Fibroblast of lung (primary cell): ENCODE measurements around the gene SEMA3E. TPM values are rescaled to one million over a fixed set of nuclear protein-coding genes. Genes with fewer than 3 reads are reported as not detected.

Source experiments
- DNase-seq, 2 donors: peaks; one replicate each; pipeline versions ENCODE4 v3.0.0 to v3.0.0-alpha.2; 2010; ENCODE audit warnings: low read depth in 2 of 2
- H2AFZ ChIP-seq: 2 replicates; pipeline ENCODE4 v1.5.1; 2012; ENCODE audit warnings: low read length, control low read depth, inconsistent platforms
- H3K27ac ChIP-seq: 2 replicates; pipeline ENCODE4 v1.5.1; 2011; ENCODE audit warnings: low read length, control low read depth; ENCODE audit not compliant: insufficient read depth
- H3K27me3 ChIP-seq: 2 replicates; pipeline ENCODE4 v1.5.1; 2011; ENCODE audit warnings: mild to moderate bottlenecking, low read length; ENCODE audit not compliant: control insufficient read depth, insufficient read depth
- H3K36me3 ChIP-seq: 2 replicates; pipeline ENCODE4 v1.5.1; 2011; ENCODE audit warnings: low read length; ENCODE audit not compliant: control insufficient read depth, insufficient read depth
- H3K4me1 ChIP-seq: 2 replicates; pipeline ENCODE4 v1.5.1; 2011; ENCODE audit warnings: low read length; ENCODE audit not compliant: control insufficient read depth, insufficient read depth; ENCODE audit errors: extremely low read depth
- H3K4me2 ChIP-seq: 2 replicates; pipeline ENCODE4 v1.5.1; 2011; ENCODE audit warnings: low read length, control low read depth; ENCODE audit not compliant: insufficient read depth; ENCODE audit errors: extremely low read depth
- H3K4me3 ChIP-seq, 4 experiments: fragments of 200-600 bp in 1 of 4; sonication (generic) in 1 of 4; replicated peaks in 1 of 4; 2 replicates each; pipeline ENCODE4 v1.5.1; 2011 to 2016; ENCODE audit warnings: low read length in 4 of 4, low read depth in 3 of 4, mild to moderate bottlenecking in 3 of 4, control low read depth in 2 of 4, inconsistent platforms in 1 of 4, mixed read lengths in 1 of 4; ENCODE audit not compliant: insufficient read depth in 1 of 4; ENCODE audit errors: control extremely low read depth in 1 of 4
- H3K79me2 ChIP-seq: 2 replicates; pipeline ENCODE4 v1.5.1; 2012; ENCODE audit warnings: mild to moderate bottlenecking, low read length, inconsistent platforms; ENCODE audit not compliant: control insufficient read depth, insufficient read depth
- H3K9ac ChIP-seq: 2 replicates; pipeline ENCODE4 v1.5.1; 2011; ENCODE audit warnings: mild to moderate bottlenecking, low read length, control low read depth; ENCODE audit not compliant: insufficient read depth
- H3K9me3 ChIP-seq: 2 replicates; pipeline ENCODE4 v1.5.1; 2012; ENCODE audit warnings: low read depth, low read length; ENCODE audit not compliant: control insufficient read depth, insufficient read depth
- H4K20me1 ChIP-seq: 2 replicates; pipeline ENCODE4 v1.5.1; 2011; ENCODE audit warnings: low read length; ENCODE audit not compliant: control insufficient read depth, insufficient read depth; ENCODE audit errors: extremely low read depth
- EZH2 ChIP-seq: IDR thresholded peaks from 2 replicates; pipeline ENCODE4 v1.5.1; 2012; ENCODE audit warnings: low read length, control low read depth, mild to moderate bottlenecking; ENCODE audit errors: missing control alignments
- polyA plus RNA-seq, 2 donors: library from polyadenylated mRNA; depleted of rRNA in 1 of 2; stranded (reverse) in 1 of 2; unstranded in 1 of 2; fragments of >200 nt; gene quantifications; 2 replicates each; pipeline ENCODE4 v1.2.1, GENCODE V29; 2011 to 2012; ENCODE audit warnings: missing spikeins in 1 of 2
- total RNA-seq: library from RNA; depleted of rRNA; stranded (reverse); fragments of >200 nt; gene quantifications from 2 replicates; pipeline ENCODE4 v1.2.1, GENCODE V29; 2014
- TF ChIP-seq, protein P1 (sequence below), 2 donors: IDR thresholded peaks in 1 of 2; conservative IDR thresholded peaks in 1 of 2; 1 replicate in 1 of 2; 2 replicates in 1 of 2; pipeline ENCODE4 v1.5.1; 2011 to 2012; ENCODE audit warnings: low read length in 2 of 2, control low read depth in 1 of 2, inconsistent platforms in 1 of 2, low read depth in 1 of 2, mild to moderate bottlenecking in 1 of 2

Gene SEMA3E
- total and polyA plus RNA-seq, 2 donors (not counting 1 experiment from before 2014, with no cell fraction given) = 1.1 to 2.0 TPM

GRCh38 chr7:83531766-83532165 lies 117.2 kb downstream of the SEMA3E start:
- no peak for DNase-seq
- Histone ChIP-seq H3K79me2 (no peaks in the 10 kb centered on the region), H3K4me1 (no peaks in the 10 kb centered on the region), H2AFZ (no peak overlapping the region), H3K9me3 (no peaks in the 10 kb centered on the region), H3K4me2 (no peak overlapping the region), H3K4me3 (no peak overlapping the region), H3K27me3 (no peaks in the 10 kb centered on the region), H3K9ac (no peak overlapping the region), H3K36me3 (no peaks in the 10 kb centered on the region), H4K20me1 (no peaks in the 10 kb centered on the region), H3K27ac (no peak overlapping the region)
- no peak for TF ChIP-seq EZH2
- TF ChIP-seq, protein P1, sequence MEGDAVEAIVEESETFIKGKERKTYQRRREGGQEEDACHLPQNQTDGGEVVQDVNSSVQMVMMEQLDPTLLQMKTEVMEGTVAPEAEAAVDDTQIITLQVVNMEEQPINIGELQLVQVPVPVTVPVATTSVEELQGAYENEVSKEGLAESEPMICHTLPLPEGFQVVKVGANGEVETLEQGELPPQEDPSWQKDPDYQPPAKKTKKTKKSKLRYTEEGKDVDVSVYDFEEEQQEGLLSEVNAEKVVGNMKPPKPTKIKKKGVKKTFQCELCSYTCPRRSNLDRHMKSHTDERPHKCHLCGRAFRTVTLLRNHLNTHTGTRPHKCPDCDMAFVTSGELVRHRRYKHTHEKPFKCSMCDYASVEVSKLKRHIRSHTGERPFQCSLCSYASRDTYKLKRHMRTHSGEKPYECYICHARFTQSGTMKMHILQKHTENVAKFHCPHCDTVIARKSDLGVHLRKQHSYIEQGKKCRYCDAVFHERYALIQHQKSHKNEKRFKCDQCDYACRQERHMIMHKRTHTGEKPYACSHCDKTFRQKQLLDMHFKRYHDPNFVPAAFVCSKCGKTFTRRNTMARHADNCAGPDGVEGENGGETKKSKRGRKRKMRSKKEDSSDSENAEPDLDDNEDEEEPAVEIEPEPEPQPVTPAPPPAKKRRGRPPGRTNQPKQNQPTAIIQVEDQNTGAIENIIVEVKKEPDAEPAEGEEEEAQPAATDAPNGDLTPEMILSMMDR (conservative IDR thresholded peaks at IDR 0.05 in 1 of 2, IDR thresholded peaks at IDR 0.05 in 1 of 2; ENCODE audit: low read depth in 1 of 2, low read length in 2 of 2) = no peak

- H3K4me2 ChIP-seq = no peak overlapping the region
- no peaks in the 10 kb centered on the region for H3K36me3 ChIP-seq
- H3K27ac ChIP-seq = no peak overlapping the region
- H3K9ac ChIP-seq = no peak overlapping the region
- no peak overlapping the region for H3K4me3 ChIP-seq
- H2AFZ ChIP-seq = no peak overlapping the region
- H3K79me2 ChIP-seq = no peaks in the 10 kb centered on the region
- H3K4me1 ChIP-seq = no peaks in the 10 kb centered on the region
- no peaks in the 10 kb centered on the region for H3K27me3 ChIP-seq
- H3K9me3 ChIP-seq = no peaks in the 10 kb centered on the region
- TF ChIP-seq, protein P1 (conservative IDR thresholded peaks at IDR 0.05 in 1 of 2, IDR thresholded peaks at IDR 0.05 in 1 of 2; ENCODE audit: low read depth in 1 of 2, low read length in 2 of 2) = no peak
- no peak for TF ChIP-seq EZH2
- DNase-seq = peak in 1 of 2 donors; percentile 23
- no peaks in the 10 kb centered on the region for H4K20me1 ChIP-seq
These were observed 120.0 kb downstream of the SEMA3E start for GRCh38 chr7:83528925-83529423.

- Histone ChIP-seq H2AFZ (no peak overlapping the region), H3K36me3 (no peaks in the 10 kb centered on the region), H3K27me3 (peaks cover 2% of the 10 kb centered on the region), H4K20me1 (no peaks in the 10 kb centered on the region), H3K79me2 (no peaks in the 10 kb centered on the region), H3K9ac (no peak overlapping the region), H3K4me3 (no peak overlapping the region), H3K27ac (no peak overlapping the region), H3K9me3 (no peaks in the 10 kb centered on the region), H3K4me1 (no peaks in the 10 kb centered on the region), H3K4me2 (no peak overlapping the region)
- peak in 1 of 2 donors; percentile 70 for DNase-seq
- no peak for TF ChIP-seq EZH2
- TF ChIP-seq, protein P1 (conservative IDR thresholded peaks at IDR 0.05 in 1 of 2, IDR thresholded peaks at IDR 0.05 in 1 of 2; ENCODE audit: low read depth in 1 of 2, low read length in 2 of 2) = no peak
These were observed 124.5 kb downstream of the SEMA3E start for GRCh38 chr7:83524277-83525075.
